ENCODE data around the gene KRTAP10-6. TPM values are rescaled to one million over a fixed set of nuclear protein-coding genes. Genes with fewer than 3 reads are reported as not detected.

The KRTAP10-6 gene
- total RNA-seq, 3 donors from 2014 or later = not detected

- TF ChIP-seq POLR2A (IDR thresholded peaks at IDR 0.05) (no peak), CTCF (IDR thresholded peaks at IDR 0.05) (no peak), POLR2AphosphoS5 (IDR thresholded peaks at IDR 0.05) (no peak)
- Histone ChIP-seq H3K9me3 (peaks cover 0 to 6% of the 10 kb centered on the region in 2 donors), H3K4me1 (no peaks in the 10 kb centered on the region), H3K27ac (no peak overlapping the region), H3K4me3 (no peak overlapping the region), H3K36me3 (no peaks in the 10 kb centered on the region), H3K27me3 (peaks cover 0 to 34% of the 10 kb centered on the region in 2 donors)
- intact Hi-C loops (cut with DNase I; ENCODE audit: low total_unique reads) = no loop called here
- DNase-seq (ENCODE audit: low spot score in 2 of 2) = no peak
Observed at GRCh38 chr21:44589094-44589493, 3.2 kb downstream of the KRTAP10-6 start.

- no peak for DNase-seq (ENCODE audit: low spot score in 2 of 2)
- Histone ChIP-seq H3K27me3 (peaks cover 0 to 19% of the 10 kb centered on the region in 2 donors), H3K36me3 (no peaks in the 10 kb centered on the region), H3K4me1 (no peaks in the 10 kb centered on the region), H3K9me3 (peaks cover 11 to 14% of the 10 kb centered on the region in 2 donors), H3K4me3 (no peak overlapping the region), H3K27ac (no peak overlapping the region)
- TF ChIP-seq CTCF (IDR thresholded peaks at IDR 0.05) = no peak
- TF ChIP-seq POLR2A (IDR thresholded peaks at IDR 0.05) = no peak
- TF ChIP-seq POLR2AphosphoS5 (IDR thresholded peaks at IDR 0.05) = no peak
- intact Hi-C loops (cut with DNase I; ENCODE audit: low total_unique reads) = no loop called here
Observed at GRCh38 chr21:44585892-44586291, 6.4 kb downstream of the KRTAP10-6 start.

- Histone ChIP-seq H3K27me3 (peaks cover 0 to 15% of the 10 kb centered on the region in 2 donors), H3K4me1 (no peaks in the 10 kb centered on the region), H3K4me3 (no peak overlapping the region), H3K27ac (no peak overlapping the region), H3K36me3 (no peaks in the 10 kb centered on the region), H3K9me3 (peaks cover 16 to 25% of the 10 kb centered on the region in 2 donors)
- intact Hi-C loops (cut with DNase I; ENCODE audit: low total_unique reads) = no loop called here
- TF ChIP-seq POLR2AphosphoS5 (IDR thresholded peaks at IDR 0.05) = no peak
- DNase-seq (ENCODE audit: low spot score in 2 of 2) = no peak
Observed at GRCh38 chr21:44583800-44584147, 8.5 kb downstream of the KRTAP10-6 start.

- Histone ChIP-seq H3K9me3 (peaks cover 16 to 25% of the 10 kb centered on the region in 2 donors), H3K36me3 (no peaks in the 10 kb centered on the region), H3K27ac (no peak overlapping the region), H3K27me3 (peaks cover 0 to 19% of the 10 kb centered on the region in 2 donors), H3K4me1 (no peaks in the 10 kb centered on the region), H3K4me3 (no peak overlapping the region)
- intact Hi-C loops (cut with DNase I; ENCODE audit: low total_unique reads) = no loop called here
- TF ChIP-seq POLR2AphosphoS5 (IDR thresholded peaks at IDR 0.05) = no peak
- no peak for TF ChIP-seq CTCF (IDR thresholded peaks at IDR 0.05)
- no peak for TF ChIP-seq POLR2A (IDR thresholded peaks at IDR 0.05)
- DNase-seq (ENCODE audit: low spot score in 2 of 2) = peak in 1 of 2 donors; percentile 33
Observed at GRCh38 chr21:44583089-44583799, 9.1 kb downstream of the KRTAP10-6 start.

- no peaks in the 10 kb centered on the region for H3K4me1 ChIP-seq
- no peak for TF ChIP-seq POLR2A (IDR thresholded peaks at IDR 0.05)
- TF ChIP-seq POLR2AphosphoS5 (IDR thresholded peaks at IDR 0.05) = no peak
- TF ChIP-seq CTCF (IDR thresholded peaks at IDR 0.05) = no peak
- H3K27ac ChIP-seq = no peak overlapping the region
- intact Hi-C loops (cut with DNase I; ENCODE audit: low total_unique reads) = no loop called here
- DNase-seq (ENCODE audit: low spot score in 2 of 2) = no peak
- peaks cover 22 to 30% of the 10 kb centered on the region in 2 donors for H3K9me3 ChIP-seq
- no peaks in the 10 kb centered on the region for H3K36me3 ChIP-seq
- no peak overlapping the region for H3K4me3 ChIP-seq
- peaks cover 0 to 19% of the 10 kb centered on the region in 2 donors for H3K27me3 ChIP-seq
Observed at GRCh38 chr21:44582055-44582454, 10.2 kb downstream of the KRTAP10-6 start.
